ENCODE results near the gene TNNI3K. TPM values are rescaled to one million over a fixed set of nuclear protein-coding genes. Genes with fewer than 3 reads are reported as not detected.

Gene TNNI3K
- total RNA-seq, 1 experiment from 2014 or later, result 0.49 TPM

Other genes with a start within 250 kb of the TNNI3K start
- 1.1 TPM for gene LRRIQ3, start 37.2 kb upstream of the TNNI3K start, total RNA-seq (2021; ENCODE audit: unreplicated experiment)
- gene FPGT, start 37.1 kb upstream of the TNNI3K start, total RNA-seq (2021; ENCODE audit: unreplicated experiment), result 12.0 TPM